Astrocyte (in vitro differentiated cells and primary cell): Measurements from ENCODE around the gene FUT8. TPM values are rescaled to one million over a fixed set of nuclear protein-coding genes. Genes with fewer than 3 reads are reported as not detected.
"Not testable (repeated sequence)": the region's sequence is repeated elsewhere in the genome, so short reads cannot be mapped to it uniquely, and the experiment has no call there.

Experiments used
- DNase-seq: peaks from one replicate; pipeline ENCODE4 v3.0.0-alpha.2; 2010; ENCODE audit warnings: low read depth
- FAIRE-seq: peaks from 2 replicates; lab custom pipeline; 2011; peaks lifted over from hg19 to GRCh38; lab: Jason Lieb, UNC
- H2AFZ ChIP-seq: 2 replicates; pipeline ENCODE4 v1.6.0; 2012; ENCODE audit warnings: low read depth, low read length, inconsistent platforms
- H3K27ac ChIP-seq: 2 replicates; pipeline ENCODE4 v1.5.1; 2011; ENCODE audit warnings: low read depth, low read length, inconsistent platforms
- H3K27me3 ChIP-seq: 2 replicates; pipeline ENCODE4 v1.6.0; 2011; ENCODE audit warnings: low read length, inconsistent platforms; ENCODE audit not compliant: insufficient read depth
- H3K36me3 ChIP-seq: 2 replicates; pipeline ENCODE4 v1.5.1; 2011; ENCODE audit warnings: low read length, inconsistent platforms; ENCODE audit not compliant: insufficient read depth
- H3K4me1 ChIP-seq: 2 replicates; pipeline ENCODE4 v1.5.1; 2011; ENCODE audit warnings: low read length, inconsistent platforms; ENCODE audit not compliant: insufficient read depth
- H3K4me2 ChIP-seq: 2 replicates; pipeline ENCODE4 v1.6.0; 2012; ENCODE audit warnings: low read length, inconsistent platforms
- H3K4me3 ChIP-seq: 2 replicates; pipeline ENCODE4 v1.5.1; 2011; ENCODE audit warnings: low read depth, mild to moderate bottlenecking, low read length, inconsistent platforms; ENCODE audit not compliant: insufficient read depth
- H3K79me2 ChIP-seq: 2 replicates; pipeline ENCODE4 v1.6.0; 2012; ENCODE audit warnings: mild to moderate bottlenecking, low read length, inconsistent platforms; ENCODE audit not compliant: insufficient read depth
- H3K9ac ChIP-seq: 2 replicates; pipeline ENCODE4 v1.6.0; 2012; ENCODE audit warnings: mild to moderate bottlenecking, low read length, inconsistent platforms
- H3K9me3 ChIP-seq: 2 replicates; pipeline ENCODE4 v1.5.1; 2012; ENCODE audit warnings: low read depth, mild to moderate bottlenecking, low read length, inconsistent platforms; ENCODE audit not compliant: insufficient read depth
- H4K20me1 ChIP-seq: 2 replicates; pipeline ENCODE4 v1.6.0; 2012; ENCODE audit warnings: low read length, inconsistent platforms; ENCODE audit not compliant: insufficient read depth
- H3K27ac Mint-ChIP-seq: one replicate; pipeline ENCODE4 v1.8.0; 2021; ENCODE audit warnings: mild to moderate bottlenecking, mixed read lengths; ENCODE audit not compliant: unreplicated experiment
- H3K27me3 Mint-ChIP-seq: one replicate; pipeline ENCODE4 v1.8.0; 2021; ENCODE audit warnings: low read depth, mixed read lengths; ENCODE audit not compliant: unreplicated experiment
- H3K36me3 Mint-ChIP-seq: one replicate; pipeline ENCODE4 v1.8.0; 2021; ENCODE audit warnings: low read depth, mixed read lengths; ENCODE audit not compliant: unreplicated experiment
- H3K4me1 Mint-ChIP-seq: one replicate; pipeline ENCODE4 v1.8.0; 2021; ENCODE audit warnings: low read depth, mixed read lengths; ENCODE audit not compliant: unreplicated experiment
- H3K4me3 Mint-ChIP-seq: one replicate; pipeline ENCODE4 v1.8.0; 2021; ENCODE audit warnings: mild to moderate bottlenecking, moderate library complexity, mixed read lengths; ENCODE audit not compliant: unreplicated experiment
- H3K9me3 Mint-ChIP-seq: one replicate; pipeline ENCODE4 v1.8.0; 2021; ENCODE audit warnings: mild to moderate bottlenecking, mixed read lengths; ENCODE audit not compliant: unreplicated experiment
- CTCF ChIP-seq: IDR thresholded peaks from 2 replicates; pipeline ENCODE4 v1.5.1; 2011; ENCODE audit warnings: low read depth, mild to moderate bottlenecking, inconsistent platforms, low read length, moderate library complexity; ENCODE audit not compliant: insufficient read depth
- EZH2 ChIP-seq: IDR thresholded peaks from 2 replicates; pipeline ENCODE4 v1.6.1; 2012; ENCODE audit warnings: mild to moderate bottlenecking, low read length, inconsistent platforms; ENCODE audit not compliant: insufficient read depth
- total RNA-seq: library from RNA; stranded (reverse); gene quantifications from 2 replicates; pipeline ENCODE4 v1.2.1, GENCODE V29; 2021

FUT8 gene
- total RNA-seq, 1 donor from 2014 or later, result 52.7 TPM

- not testable (repeated sequence) for H4K20me1 ChIP-seq, H3K9ac ChIP-seq, H3K4me1 ChIP-seq, H3K27ac ChIP-seq, H3K4me3 ChIP-seq, H3K27me3 ChIP-seq, H3K36me3 ChIP-seq, H3K4me3 Mint-ChIP-seq, H3K4me1 Mint-ChIP-seq, DNase-seq, H3K27me3 Mint-ChIP-seq, H3K4me2 ChIP-seq, H2AFZ ChIP-seq, H3K9me3 ChIP-seq, FAIRE-seq, H3K27ac Mint-ChIP-seq
- H3K9me3 Mint-ChIP-seq, result peaks cover 23% of the 10 kb centered on the region
- H3K79me2 ChIP-seq, result peaks cover 11% of the 10 kb centered on the region
- peaks cover 17% of the 10 kb centered on the region for H3K36me3 Mint-ChIP-seq
These were observed 304.9 kb downstream of the FUT8 start for GRCh38 chr14:65717384-65717915.

GRCh38 chr14:65718629-65719028, 306.1 kb downstream of the FUT8 start:
- no peak overlapping the region for H3K4me3 ChIP-seq
- TF ChIP-seq EZH2 (no peak), CTCF (no peak)
- no peak overlapping the region for H3K4me3 Mint-ChIP-seq
- no peak overlapping the region for H3K27ac ChIP-seq
- FAIRE-seq, result no peak
- H4K20me1 ChIP-seq, result peaks cover 5% of the 10 kb centered on the region
- H3K4me1 ChIP-seq, result no peaks in the 10 kb centered on the region
- no peak overlapping the region for H3K27ac Mint-ChIP-seq
- no peak overlapping the region for H3K4me2 ChIP-seq
- H3K9me3 Mint-ChIP-seq, result peaks cover 21% of the 10 kb centered on the region
- no peaks in the 10 kb centered on the region for H3K27me3 ChIP-seq
- DNase-seq, result no peak
- no peaks in the 10 kb centered on the region for H3K27me3 Mint-ChIP-seq
- H3K9me3 ChIP-seq, result no peaks in the 10 kb centered on the region
- H3K36me3 Mint-ChIP-seq, result peaks cover 17% of the 10 kb centered on the region
- H2AFZ ChIP-seq, result no peak overlapping the region
- H3K9ac ChIP-seq, result no peak overlapping the region
- peaks cover 11% of the 10 kb centered on the region for H3K79me2 ChIP-seq
- H3K4me1 Mint-ChIP-seq, result no peaks in the 10 kb centered on the region
- H3K36me3 ChIP-seq, result no peaks in the 10 kb centered on the region

- DNase-seq, result no peak
- Mint-ChIP-seq H3K9me3 (peaks cover 21% of the 10 kb centered on the region), H3K27me3 (no peaks in the 10 kb centered on the region), H3K36me3 (peaks cover 17% of the 10 kb centered on the region), H3K4me3 (no peak overlapping the region), H3K4me1 (no peaks in the 10 kb centered on the region), H3K27ac (no peak overlapping the region)
- Histone ChIP-seq H3K4me3 (no peak overlapping the region), H3K9me3 (no peaks in the 10 kb centered on the region), H3K27ac (no peak overlapping the region), H3K4me2 (no peak overlapping the region), H4K20me1 (peaks cover 5% of the 10 kb centered on the region), H3K27me3 (no peaks in the 10 kb centered on the region), H3K4me1 (no peaks in the 10 kb centered on the region), H3K36me3 (peaks cover 9% of the 10 kb centered on the region), H3K79me2 (peaks cover 8% of the 10 kb centered on the region), H3K9ac (no peak overlapping the region), H2AFZ (no peak overlapping the region)
- no peak for FAIRE-seq
- TF ChIP-seq CTCF (no peak), EZH2 (no peak)
These were observed 307.6 kb downstream of the FUT8 start for GRCh38 chr14:65720171-65720570.
